Measurements from ENCODE around the gene TFF3. TPM values are rescaled to one million over a fixed set of nuclear protein-coding genes. Genes with fewer than 3 reads are reported as not detected.

Gene TFF3
- total RNA-seq, 1 experiment from 2014 or later = not detected

DNA sequence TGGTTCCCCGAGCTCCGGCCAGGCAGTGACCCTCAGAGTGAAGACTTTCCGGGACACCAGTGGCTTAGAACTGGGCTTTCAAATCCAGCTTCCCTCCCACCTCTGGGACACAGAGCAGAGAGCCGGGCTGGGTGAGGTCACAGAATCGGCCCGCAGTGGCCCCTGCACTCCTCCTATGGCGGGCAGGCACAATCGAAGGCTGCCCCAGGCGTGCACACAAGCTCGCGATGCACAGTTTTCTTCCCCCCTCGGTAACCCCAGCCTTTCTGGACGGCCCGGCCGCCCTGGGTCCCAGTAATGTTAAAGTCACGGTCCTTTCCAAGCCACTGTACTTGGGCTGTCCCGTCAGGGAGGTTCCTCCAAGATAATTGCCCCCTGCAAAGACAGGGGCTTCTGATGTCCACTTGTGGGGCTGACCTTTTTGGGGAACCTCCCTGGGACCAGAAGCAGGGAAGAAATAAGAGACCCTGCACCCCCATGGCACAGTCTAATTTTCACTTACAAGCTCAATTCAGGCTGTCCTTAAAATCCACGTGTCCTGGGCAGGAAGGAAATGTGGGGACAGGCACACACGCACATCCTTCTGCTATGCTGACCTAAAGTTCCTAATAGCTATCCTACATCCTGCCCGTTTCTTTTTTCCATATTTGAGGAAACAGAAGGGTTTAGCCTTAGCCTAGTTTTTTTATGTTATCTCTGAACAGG is 13.7 kb downstream of the TFF3 start:
- no peak overlapping the region for H3K4me3 ChIP-seq (ENCODE audit: low read depth, low read length, poor library complexity, severe bottlenecking)
- ChIA-PET CTCF (no interaction called here), POLR2A (ENCODE audit: low non-redundant PET) (no interaction called here)
- no peak overlapping the region for H3K27ac ChIP-seq (ENCODE audit: low read depth, low read length, poor library complexity, severe bottlenecking)
- DNase-seq (ENCODE audit: low spot score) = no peak
- intact Hi-C loops (cut with micrococcal nuclease; ENCODE audit: unreplicated experiment) = no loop called here
- no peaks in the 10 kb centered on the region for H3K4me1 ChIP-seq (ENCODE audit: insufficient read depth, low read length, poor library complexity, severe bottlenecking)
- TF ChIP-seq CTCF (conservative IDR thresholded peaks at IDR 0.05; ENCODE audit: low read depth, low read length) = no peak
- no peak for TF ChIP-seq EZH2 (IDR thresholded peaks at IDR 0.05; ENCODE audit: borderline replicate concordance, low read depth, low read length, poor library complexity, severe bottlenecking)
- H3K36me3 ChIP-seq (ENCODE audit: insufficient read depth, low read length, poor library complexity, severe bottlenecking) = no peaks in the 10 kb centered on the region
- no peaks in the 10 kb centered on the region for H3K9me3 ChIP-seq (ENCODE audit: low read depth, low read length, poor library complexity, severe bottlenecking)
- BruUV-seq (replicated peaks) = no TSS peak
- H3K27me3 ChIP-seq (replicated peaks; ENCODE audit: insufficient read depth, low read depth, low read length, poor library complexity) = no peaks in the 10 kb centered on the region

GRCh38 chr21:42300956-42301355 is 14.3 kb downstream of the TFF3 start:
- no peak for DNase-seq (ENCODE audit: low spot score)
- ChIA-PET POLR2A (ENCODE audit: low non-redundant PET) (no interaction called here), CTCF (no interaction called here)
- TF ChIP-seq EZH2 (IDR thresholded peaks at IDR 0.05; ENCODE audit: borderline replicate concordance, low read depth, low read length, poor library complexity, severe bottlenecking) (no peak), CTCF (conservative IDR thresholded peaks at IDR 0.05; ENCODE audit: low read depth, low read length) (no peak)
- BruUV-seq (replicated peaks) = no TSS peak
- Histone ChIP-seq H3K27ac (ENCODE audit: low read depth, low read length, poor library complexity, severe bottlenecking) (no peak overlapping the region), H3K4me1 (ENCODE audit: insufficient read depth, low read length, poor library complexity, severe bottlenecking) (no peaks in the 10 kb centered on the region), H3K9me3 (ENCODE audit: low read depth, low read length, poor library complexity, severe bottlenecking) (no peaks in the 10 kb centered on the region), H3K36me3 (ENCODE audit: insufficient read depth, low read length, poor library complexity, severe bottlenecking) (no peaks in the 10 kb centered on the region), H3K27me3 (replicated peaks; ENCODE audit: insufficient read depth, low read depth, low read length, poor library complexity) (no peaks in the 10 kb centered on the region), H3K4me3 (ENCODE audit: low read depth, low read length, poor library complexity, severe bottlenecking) (no peak overlapping the region)
- intact Hi-C loops (cut with micrococcal nuclease; ENCODE audit: unreplicated experiment) = no loop called here

DNA sequence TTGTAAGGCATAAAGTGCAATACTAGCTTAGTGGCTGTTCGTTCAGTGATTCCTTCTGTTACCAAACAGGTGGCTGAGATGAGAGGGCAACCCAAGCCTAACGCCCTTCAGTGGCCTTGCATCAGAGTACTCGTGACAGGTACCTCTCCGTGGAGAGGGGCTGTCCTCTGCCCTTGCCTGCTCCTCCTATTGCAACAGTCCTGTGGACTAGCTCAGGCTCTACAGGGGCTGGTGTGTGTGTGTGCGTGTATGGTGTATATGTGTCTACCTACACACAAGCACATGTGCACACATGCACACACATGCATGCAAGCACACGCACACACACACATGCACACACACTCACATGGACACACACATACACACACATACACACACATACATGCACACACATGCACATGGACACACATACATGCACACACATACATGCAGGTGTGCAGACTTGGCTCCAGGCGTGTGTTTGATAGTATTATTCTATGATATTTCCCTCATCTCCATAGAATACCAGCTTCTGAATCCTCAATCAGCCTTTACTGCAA is 15.1 kb downstream of the TFF3 start:
- H3K27me3 ChIP-seq (replicated peaks; ENCODE audit: insufficient read depth, low read depth, low read length, poor library complexity) = no peaks in the 10 kb centered on the region
- TF ChIP-seq CTCF (conservative IDR thresholded peaks at IDR 0.05; ENCODE audit: low read depth, low read length) (no peak), EZH2 (IDR thresholded peaks at IDR 0.05; ENCODE audit: borderline replicate concordance, low read depth, low read length, poor library complexity, severe bottlenecking) (no peak)
- ChIA-PET POLR2A (ENCODE audit: low non-redundant PET) (no interaction called here), CTCF (no interaction called here)
- intact Hi-C loops (cut with micrococcal nuclease; ENCODE audit: unreplicated experiment) = no loop called here
- BruUV-seq (replicated peaks) = no TSS peak
- no peaks in the 10 kb centered on the region for H3K9me3 ChIP-seq (ENCODE audit: low read depth, low read length, poor library complexity, severe bottlenecking)
- no peak overlapping the region for H3K4me3 ChIP-seq (ENCODE audit: low read depth, low read length, poor library complexity, severe bottlenecking)
- no peaks in the 10 kb centered on the region for H3K4me1 ChIP-seq (ENCODE audit: insufficient read depth, low read length, poor library complexity, severe bottlenecking)
- H3K36me3 ChIP-seq (ENCODE audit: insufficient read depth, low read length, poor library complexity, severe bottlenecking) = no peaks in the 10 kb centered on the region
- no peak overlapping the region for H3K27ac ChIP-seq (ENCODE audit: low read depth, low read length, poor library complexity, severe bottlenecking)
- DNase-seq (ENCODE audit: low spot score) = no peak

All from A673 (cell line).